Gastroesophageal sphincter (tissue), 4 donors: ENCODE data around the gene PTPRN2. TPM values are rescaled to one million over a fixed set of nuclear protein-coding genes. Genes with fewer than 3 reads are reported as not detected.
"Not testable (repeated sequence)": the region's sequence is repeated elsewhere in the genome, so short reads cannot be mapped to it uniquely, and the experiment has no call there.

ENCODE experiments used
- ATAC-seq: fragments of 150-250 bp; one replicate; pipeline ENCODE4 v1.9.1; 2016; ENCODE audit warnings: mild to moderate bottlenecking, moderate library complexity
- H3K27ac ChIP-seq, 4 donors: fragments of 200-600 bp; sonication (generic) in 3 of 4; 1 replicate in 3 of 4; 2 replicates in 1 of 4; pipeline ENCODE4 v1.5.1; 2016 to 2019
- H3K27me3 ChIP-seq: fragments of 200-600 bp; sonication (generic); one replicate; pipeline ENCODE4 v1.5.1; 2019
- H3K36me3 ChIP-seq, 2 donors: fragments of 200-600 bp; sonication (generic); one replicate each; pipeline ENCODE4 v1.5.1; 2019; ENCODE audit warnings: control low read depth in 1 of 2
- H3K4me1 ChIP-seq, 3 donors: fragments of 200-600 bp; sonication (generic); 1 replicate in 2 of 3; 2 replicates in 1 of 3; pipeline ENCODE4 v1.5.1; 2016 to 2019; ENCODE audit warnings: control low read depth in 2 of 3
- H3K4me3 ChIP-seq, 2 donors: fragments of 200-600 bp; sonication (generic); one replicate each; pipeline ENCODE4 v1.5.1; 2019; ENCODE audit warnings: mild to moderate bottlenecking in 1 of 2, moderate library complexity in 1 of 2
- H3K9me3 ChIP-seq, 3 donors: fragments of 200-600 bp; sonication (generic); one replicate each; pipeline ENCODE4 v1.5.1; 2017 to 2019; ENCODE audit warnings: control low read depth in 2 of 3
- EP300 ChIP-seq: sonication (generic); formaldehyde crosslinking; IDR thresholded peaks from one replicate; pipeline ENCODE4 v1.6.1; 2017; ENCODE audit warnings: antibody characterized with exemption, mild to moderate bottlenecking
- POLR2A ChIP-seq, 2 donors: fragments of 450-650 bp; IDR thresholded peaks; one replicate each; pipeline ENCODE4 v1.6.1; 2017; ENCODE audit warnings: antibody characterized with exemption in 2 of 2, mild to moderate bottlenecking in 2 of 2, moderate library complexity in 1 of 2
- POLR2AphosphoS5 ChIP-seq: sonication (generic); formaldehyde crosslinking; IDR thresholded peaks from one replicate; pipeline ENCODE4 v1.6.1; 2017; ENCODE audit warnings: antibody characterized with exemption
- WGBS, 2 donors: methylation state at CpG; one replicate each; pipeline ENCODE4 v1.1.5; 2018; ENCODE audit warnings: low coverage in 1 of 2; 5-methylcytosine and 5-hydroxymethylcytosine counted together
- total RNA-seq, 4 donors: library from RNA; depleted of rRNA; stranded (reverse); fragments of >200 nt; gene quantifications; one replicate each; pipeline ENCODE4 v1.1.0, GENCODE V29; 2016
- TF ChIP-seq, protein P1 (sequence below), 4 experiments: fragments of 200-600 bp in 2 of 4; fragments of 450-650 bp in 2 of 4; sonication (generic) in 1 of 4; IDR thresholded peaks; one replicate each; pipeline ENCODE4 v1.5.1; 2017 to 2019; ENCODE audit warnings: antibody characterized with exemption in 4 of 4, mild to moderate bottlenecking in 2 of 4, moderate library complexity in 2 of 4

PTPRN2 gene
- total RNA-seq, 4 donors from 2014 or later = 1.7 to 4.7 (median 3.3) TPM

DNA sequence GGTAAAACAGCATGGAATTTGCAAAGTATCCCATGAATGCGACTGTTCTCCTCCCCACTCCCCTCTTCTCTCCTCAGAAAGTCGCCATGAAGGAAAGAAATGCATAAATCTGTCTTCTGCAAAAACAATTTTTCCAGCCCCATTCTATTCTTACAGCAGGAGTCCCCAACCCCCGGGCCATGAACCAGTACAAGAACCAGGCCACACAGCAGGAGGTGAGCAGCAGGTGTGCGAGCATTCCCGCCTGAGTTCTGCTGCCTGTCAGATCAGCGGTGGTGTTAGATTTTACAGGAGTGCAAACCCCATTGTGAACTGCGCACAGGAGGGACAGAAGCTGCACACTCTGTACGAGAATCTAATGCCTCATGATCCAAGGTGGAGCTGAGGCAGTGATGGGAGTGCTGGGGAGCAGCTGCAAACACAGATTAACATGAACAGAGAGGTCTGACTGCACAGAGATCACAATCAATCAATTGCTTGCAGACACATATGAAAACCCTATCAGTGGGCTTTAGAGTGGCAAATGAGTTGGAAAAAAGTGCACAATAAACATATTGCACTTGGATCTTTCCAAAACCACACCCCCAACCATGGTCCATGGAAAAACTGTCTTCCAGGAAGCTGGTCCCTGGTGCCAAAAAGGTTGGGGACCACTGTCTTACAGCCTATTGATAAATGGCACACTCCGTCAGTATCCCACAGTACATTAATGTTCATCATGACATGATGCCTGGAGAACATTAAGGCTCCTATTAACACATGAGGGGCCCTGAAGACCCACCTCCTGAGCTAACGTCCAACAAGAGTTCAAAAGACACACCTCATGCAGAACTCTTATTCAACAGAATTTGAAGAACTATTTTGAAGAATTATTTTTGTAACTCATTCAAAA lies 205.0 kb downstream of the PTPRN2 start:
- Histone ChIP-seq H3K36me3 (no peaks in the 10 kb centered on the region), H3K27ac (no peak overlapping the region), H3K4me3 (no peak overlapping the region), H3K27me3 (peaks cover 22% of the 10 kb centered on the region), H3K9me3 (no peaks in the 10 kb centered on the region), H3K4me1 (no peaks in the 10 kb centered on the region)
- TF ChIP-seq, protein P1, sequence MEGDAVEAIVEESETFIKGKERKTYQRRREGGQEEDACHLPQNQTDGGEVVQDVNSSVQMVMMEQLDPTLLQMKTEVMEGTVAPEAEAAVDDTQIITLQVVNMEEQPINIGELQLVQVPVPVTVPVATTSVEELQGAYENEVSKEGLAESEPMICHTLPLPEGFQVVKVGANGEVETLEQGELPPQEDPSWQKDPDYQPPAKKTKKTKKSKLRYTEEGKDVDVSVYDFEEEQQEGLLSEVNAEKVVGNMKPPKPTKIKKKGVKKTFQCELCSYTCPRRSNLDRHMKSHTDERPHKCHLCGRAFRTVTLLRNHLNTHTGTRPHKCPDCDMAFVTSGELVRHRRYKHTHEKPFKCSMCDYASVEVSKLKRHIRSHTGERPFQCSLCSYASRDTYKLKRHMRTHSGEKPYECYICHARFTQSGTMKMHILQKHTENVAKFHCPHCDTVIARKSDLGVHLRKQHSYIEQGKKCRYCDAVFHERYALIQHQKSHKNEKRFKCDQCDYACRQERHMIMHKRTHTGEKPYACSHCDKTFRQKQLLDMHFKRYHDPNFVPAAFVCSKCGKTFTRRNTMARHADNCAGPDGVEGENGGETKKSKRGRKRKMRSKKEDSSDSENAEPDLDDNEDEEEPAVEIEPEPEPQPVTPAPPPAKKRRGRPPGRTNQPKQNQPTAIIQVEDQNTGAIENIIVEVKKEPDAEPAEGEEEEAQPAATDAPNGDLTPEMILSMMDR (IDR thresholded peaks at IDR 0.05) = no peak
- no peak for TF ChIP-seq EP300
- no peak for TF ChIP-seq POLR2A (IDR thresholded peaks at IDR 0.05)
- no peak for TF ChIP-seq POLR2AphosphoS5
- 73 to 80% methylated on average over 4 to 6 of the region's 10 CpGs for WGBS, 2 donors
- ATAC-seq = no peak

DNA sequence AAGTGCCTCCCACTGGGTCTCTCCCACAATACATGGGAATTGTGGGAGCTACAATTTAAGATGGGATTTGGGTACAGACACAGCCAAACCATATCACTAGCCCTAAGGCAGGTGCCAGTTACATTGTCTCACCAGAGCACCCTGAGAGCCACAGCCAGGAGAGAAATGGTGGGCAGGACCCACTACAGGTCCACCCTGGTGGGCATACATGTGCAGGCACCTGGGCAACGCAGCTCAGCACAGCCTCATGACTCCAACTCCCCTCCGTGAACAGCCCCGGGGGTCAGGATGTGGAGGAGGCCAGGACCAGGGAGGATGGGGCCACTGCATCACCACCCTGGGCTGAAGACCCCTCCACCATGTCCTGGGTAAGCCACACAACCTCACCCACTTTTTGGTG lies 205.7 kb downstream of the PTPRN2 start:
- ATAC-seq = no peak

DNA sequence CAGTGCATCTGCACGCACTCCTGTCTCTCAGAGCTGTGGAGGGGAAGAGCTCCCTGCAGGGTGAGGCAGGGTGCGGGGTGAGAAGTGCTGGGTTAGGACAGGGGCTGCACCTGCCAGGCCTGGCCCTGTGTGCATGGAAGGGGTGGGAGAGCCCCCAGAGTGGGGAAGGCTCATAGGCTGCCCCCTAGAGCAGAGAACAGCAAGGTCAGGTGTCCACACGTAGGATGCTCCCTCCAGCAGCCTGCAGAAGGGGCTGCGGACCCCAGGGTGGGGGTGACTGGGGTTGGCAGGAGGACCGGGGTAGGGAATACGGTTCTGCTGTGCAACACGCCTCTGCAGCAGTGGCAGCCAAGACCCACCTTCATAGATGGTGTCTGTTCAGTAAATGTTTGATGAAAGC lies 208.6 kb downstream of the PTPRN2 start:
- 67 to 100% methylated on average over 2 to 4 of the region's 7 CpGs for WGBS, 2 donors
- TF ChIP-seq POLR2AphosphoS5 (no peak), POLR2A (IDR thresholded peaks at IDR 0.05) (no peak)
- TF ChIP-seq, protein P1 (IDR thresholded peaks at IDR 0.05) = no peak
- ATAC-seq = no peak
- peaks cover 37% of the 10 kb centered on the region for H3K27me3 ChIP-seq
- H3K27ac ChIP-seq = no peak overlapping the region
- no peak overlapping the region for H3K4me3 ChIP-seq
- H3K36me3 ChIP-seq = no peaks in the 10 kb centered on the region
- H3K9me3 ChIP-seq = peaks cover 0 to 12% (median 0%) of the 10 kb centered on the region in 3 donors
- no peaks in the 10 kb centered on the region for H3K4me1 ChIP-seq

More for the DNA sequence above, 205.7 kb downstream of the PTPRN2 start:
- Histone ChIP-seq H3K9me3 (no peaks in the 10 kb centered on the region), H3K4me3 (no peak overlapping the region), H3K4me1 (no peaks in the 10 kb centered on the region), H3K27me3 (peaks cover 21% of the 10 kb centered on the region), H3K36me3 (no peaks in the 10 kb centered on the region), H3K27ac (no peak overlapping the region)
- 100% methylated on average over 1 of the region's 3 CpGs; no CpG with 5 or more reads in 1 of the 2 donors for WGBS, 2 donors
- no peak for TF ChIP-seq EP300
- TF ChIP-seq POLR2A (IDR thresholded peaks at IDR 0.05) = no peak
- no peak for TF ChIP-seq POLR2AphosphoS5
- TF ChIP-seq, protein P1 (IDR thresholded peaks at IDR 0.05) = no peak

DNA sequence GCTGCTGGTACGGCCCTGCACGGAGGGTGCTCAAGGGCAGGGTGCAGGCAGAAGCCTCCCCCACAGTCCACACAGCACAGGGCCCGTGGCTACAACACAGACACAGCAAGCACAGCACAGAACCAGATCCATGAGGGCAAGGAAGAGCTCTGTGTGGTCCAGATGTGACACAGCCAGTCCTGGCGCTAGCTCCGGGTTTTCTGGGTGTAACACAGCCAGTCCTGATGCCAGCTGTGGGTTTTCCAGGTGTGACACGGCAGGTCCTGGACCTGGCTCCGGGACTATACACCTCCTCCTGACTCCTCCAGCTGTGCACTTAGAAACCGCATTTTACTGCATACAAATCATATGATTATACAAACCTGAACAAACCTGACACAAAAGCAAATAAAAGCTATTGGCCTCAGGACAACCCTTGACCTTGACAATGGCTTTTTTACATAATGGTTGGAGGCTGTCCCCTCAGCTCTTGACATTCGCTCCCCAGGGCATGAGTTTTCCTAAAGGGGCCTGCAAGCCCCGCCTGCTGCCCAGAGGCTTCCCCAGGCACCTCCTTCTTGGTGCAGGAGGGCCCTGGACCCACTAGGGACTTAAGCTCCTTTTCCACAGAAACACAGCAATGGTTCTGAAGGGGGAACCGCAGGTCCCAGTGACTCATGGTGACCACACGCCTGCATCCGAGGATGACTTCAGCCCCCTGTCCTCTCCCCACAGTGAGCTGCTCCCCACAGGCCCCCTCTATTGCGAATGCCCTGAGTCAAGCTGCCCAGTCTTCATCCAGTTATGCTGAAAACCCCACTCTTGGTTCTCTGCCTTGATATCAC lies 209.6 kb downstream of the PTPRN2 start:
- TF ChIP-seq POLR2A (IDR thresholded peaks at IDR 0.05) = no peak
- no peak for TF ChIP-seq POLR2AphosphoS5
- Histone ChIP-seq H3K27me3 (peaks cover 42% of the 10 kb centered on the region), H3K9me3 (peaks cover 0 to 12% (median 0%) of the 10 kb centered on the region in 3 donors), H3K4me1 (no peaks in the 10 kb centered on the region), H3K4me3 (no peak overlapping the region), H3K27ac (no peak overlapping the region), H3K36me3 (no peaks in the 10 kb centered on the region)
- ATAC-seq = no peak
- WGBS, 2 donors = 61 to 72% methylated on average over 6 to 10 of the region's 14 CpGs

DNA sequence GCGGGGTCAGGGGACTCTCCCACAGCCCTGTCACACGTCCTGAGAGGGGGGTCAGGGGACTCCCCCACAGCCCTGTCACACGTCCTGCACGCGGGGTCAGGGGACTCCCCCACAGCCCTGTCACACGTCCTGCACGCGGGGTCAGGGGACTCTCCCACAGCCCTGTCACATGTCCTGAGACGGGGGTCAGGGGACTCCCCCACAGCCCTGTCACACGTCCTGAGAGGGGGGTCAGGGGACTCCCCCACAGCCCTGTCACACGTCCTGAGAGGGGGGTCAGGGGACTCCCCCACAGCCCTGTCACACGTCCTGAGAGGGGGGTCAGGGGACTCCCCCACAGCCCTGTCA lies 210.8 kb downstream of the PTPRN2 start:
- H3K27me3 ChIP-seq = peaks cover 52% of the 10 kb centered on the region
- H3K27ac ChIP-seq, ATAC-seq, H3K36me3 ChIP-seq, H3K4me3 ChIP-seq, H3K4me1 ChIP-seq: not testable (repeated sequence)
- WGBS, 2 donors = no CpG with 5 or more reads among the region's 12 CpGs
- H3K9me3 ChIP-seq = peaks cover 0 to 12% (median 0%) of the 10 kb centered on the region in 3 donors

DNA sequence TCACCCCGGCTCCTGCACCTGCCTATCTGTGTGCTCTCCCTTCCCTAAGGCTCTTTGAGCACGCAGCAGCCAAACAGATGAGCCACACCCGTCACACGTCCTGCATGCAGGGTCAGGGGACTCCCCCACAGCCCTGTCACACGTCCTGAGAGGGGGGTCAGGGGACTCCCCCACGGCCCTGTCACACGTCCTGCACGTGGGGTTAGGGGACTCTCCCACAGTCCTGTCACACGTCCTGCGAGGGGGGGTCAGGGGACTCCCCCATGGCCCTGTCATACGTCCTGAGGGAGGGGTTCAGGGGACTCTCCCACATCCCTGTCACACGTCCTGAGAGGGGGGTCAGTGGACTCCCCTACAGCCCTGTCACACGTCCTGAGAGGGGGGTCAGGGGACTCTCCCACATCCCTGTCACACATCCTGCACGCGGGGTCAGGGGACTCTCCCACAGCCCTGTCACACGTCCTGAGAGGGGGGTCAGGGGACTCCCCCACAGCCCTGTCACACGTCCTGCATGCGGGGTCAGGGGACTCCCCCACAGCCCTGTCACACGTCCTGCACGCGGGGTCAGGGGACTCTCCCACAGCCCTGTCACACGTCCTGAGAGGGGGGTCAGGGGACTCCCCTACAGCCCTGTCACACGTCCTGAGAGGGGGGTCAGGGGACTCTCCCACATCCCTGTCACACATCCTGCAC lies 211.3 kb downstream of the PTPRN2 start:
- H3K27ac ChIP-seq, ATAC-seq, H3K36me3 ChIP-seq, H3K4me3 ChIP-seq, H3K4me1 ChIP-seq: not testable (repeated sequence)
- WGBS, 2 donors = no CpG with 5 or more reads among the region's 23 CpGs
- Histone ChIP-seq H3K9me3 (peaks cover 0 to 12% (median 0%) of the 10 kb centered on the region in 3 donors), H3K27me3 (peaks cover 54% of the 10 kb centered on the region)
